A549 (cell line): ENCODE results near the gene CRACDL.

Source experiments
- BCL3 ChIP-seq: fragments of >200 bp; sonication (Bioruptor Twin); formaldehyde crosslinking; IDR thresholded peaks from 3 replicates; pipeline ENCODE4 v1.6.1; 2016
- CBX2 ChIP-seq: fragments of 200-600 bp; sonication (generic); IDR thresholded peaks from 2 replicates; pipeline ENCODE4 v1.6.1; 2016; ENCODE audit warnings: low read depth, mild to moderate bottlenecking, borderline replicate concordance
- CEBPB ChIP-seq, 2 experiments: fragments of >200 bp in 1 of 2; sonication (Bioruptor Twin) in 1 of 2; formaldehyde crosslinking in 1 of 2; IDR thresholded peaks; 2 replicates each; pipeline ENCODE4 v1.6.1; 2012 to 2016
- CTCF ChIP-seq: fragments of >200 bp; sonication (Bioruptor Twin); formaldehyde crosslinking; IDR thresholded peaks from 3 replicates; pipeline ENCODE4 v1.5.1; 2016
- MYC ChIP-seq: IDR thresholded peaks from 2 replicates; pipeline ENCODE4 v1.6.1; 2012; ENCODE audit warnings: mild to moderate bottlenecking, inconsistent platforms, low read length, improper control_type of control experiment, borderline replicate concordance
- POLR2A ChIP-seq: IDR thresholded peaks from 2 replicates; pipeline ENCODE4 v1.6.1; 2012; ENCODE audit warnings: mild to moderate bottlenecking, low read length

GRCh38 chr2:98911126-98911375 is 25.0 kb downstream of the CRACDL start:
- no peak for TF ChIP-seq CBX2
- TF ChIP-seq MYC, result no peak
- TF ChIP-seq POLR2A, result no peak
- TF ChIP-seq CTCF, result no peak
- no peak for TF ChIP-seq CEBPB (IDR thresholded peaks at IDR 0.05)
- no peak for TF ChIP-seq BCL3
